NCI-H748 treated with DMSO at 0.1 percent for 48 hours (cell line): ENCODE results near the gene RFX3.

Experiments used
- DNase-seq: peaks from one replicate; lab custom pipeline; 2025; lab: John Stamatoyannopoulos, UW

RFX3 gene

DNA sequence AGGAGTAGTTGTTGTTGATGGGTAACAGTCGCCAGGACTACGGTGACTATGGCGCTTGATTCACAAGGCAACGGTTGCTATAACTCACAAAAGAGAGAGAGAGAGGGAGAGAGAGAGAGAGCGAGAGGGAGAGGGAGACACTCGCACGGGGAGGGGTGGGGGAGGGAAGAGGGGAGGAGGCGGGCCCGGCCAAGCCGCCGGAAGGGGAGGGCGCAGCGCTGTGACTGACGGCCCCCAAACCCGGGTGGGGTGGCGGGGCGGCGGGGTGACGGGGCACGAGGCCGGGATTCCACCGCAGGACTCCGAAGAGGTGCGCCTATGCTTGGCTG, at the start of gene RFX3:
Gene RFX3 (minus strand): TSS at position 166 of the 329 bp plus-strand sequence. CDS start 130,413 bp downstream, outside the sequence.
- peak; percentile 82 for DNase-seq

DNA sequence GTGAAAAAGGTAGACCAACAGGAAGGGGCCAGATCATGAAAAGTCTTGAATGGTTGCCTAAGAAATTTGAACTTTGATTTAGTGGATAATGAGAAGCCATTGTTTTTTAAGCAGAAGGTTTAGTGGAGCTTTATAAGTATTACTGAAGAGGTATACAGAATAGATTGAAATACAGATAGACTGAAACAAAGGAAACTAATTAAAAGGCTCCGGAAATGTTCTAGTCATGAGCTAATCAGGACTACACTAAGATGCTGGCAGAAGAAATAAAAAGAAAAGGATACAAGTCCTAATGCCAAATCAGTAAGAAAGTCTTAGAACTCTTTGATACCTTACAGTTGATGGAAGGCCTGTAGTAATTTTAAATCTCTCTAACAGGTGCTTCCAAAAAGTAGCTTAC, 45.7 kb upstream of the RFX3 start:
- DNase-seq: no peak

DNA sequence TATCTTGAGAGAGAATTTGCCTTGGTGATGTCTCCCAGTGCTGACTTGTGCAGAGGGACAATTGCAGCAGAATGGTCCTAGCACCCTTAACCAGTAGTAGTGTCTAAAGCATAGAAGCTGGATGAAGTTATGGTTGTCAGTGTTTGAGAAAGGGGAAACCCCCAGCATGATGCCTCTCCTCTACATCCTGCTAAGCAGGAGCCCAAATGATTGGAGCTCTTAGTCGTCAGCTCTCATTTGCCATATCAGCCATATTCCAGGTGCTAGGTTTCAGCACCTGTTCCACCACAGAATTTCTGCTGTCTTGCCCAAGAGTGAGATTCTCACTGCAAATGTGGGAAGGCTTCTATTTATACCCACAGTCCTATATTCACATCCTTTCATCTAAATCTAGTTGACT, 43.7 kb upstream of the RFX3 start:
- DNase-seq: no peak

DNA sequence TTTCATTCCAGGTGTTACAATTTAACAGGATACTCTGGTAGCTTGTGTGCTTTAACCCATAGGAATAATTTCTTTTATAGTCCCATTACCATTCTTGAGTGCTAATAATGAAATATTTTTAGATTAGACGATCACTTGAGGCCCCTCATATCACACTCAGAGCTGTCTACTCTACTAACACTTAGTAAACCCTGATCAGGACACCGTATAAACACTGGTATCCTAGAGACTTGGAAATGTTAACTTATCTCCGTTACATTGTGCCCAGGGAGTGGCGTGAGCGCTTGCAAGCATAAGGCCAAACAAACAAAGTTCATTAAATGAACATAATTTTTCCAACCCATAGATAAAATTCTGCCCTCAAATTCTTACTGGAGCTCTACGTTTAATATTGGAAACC, 42.2 kb upstream of the RFX3 start:
- no peak for DNase-seq

DNA sequence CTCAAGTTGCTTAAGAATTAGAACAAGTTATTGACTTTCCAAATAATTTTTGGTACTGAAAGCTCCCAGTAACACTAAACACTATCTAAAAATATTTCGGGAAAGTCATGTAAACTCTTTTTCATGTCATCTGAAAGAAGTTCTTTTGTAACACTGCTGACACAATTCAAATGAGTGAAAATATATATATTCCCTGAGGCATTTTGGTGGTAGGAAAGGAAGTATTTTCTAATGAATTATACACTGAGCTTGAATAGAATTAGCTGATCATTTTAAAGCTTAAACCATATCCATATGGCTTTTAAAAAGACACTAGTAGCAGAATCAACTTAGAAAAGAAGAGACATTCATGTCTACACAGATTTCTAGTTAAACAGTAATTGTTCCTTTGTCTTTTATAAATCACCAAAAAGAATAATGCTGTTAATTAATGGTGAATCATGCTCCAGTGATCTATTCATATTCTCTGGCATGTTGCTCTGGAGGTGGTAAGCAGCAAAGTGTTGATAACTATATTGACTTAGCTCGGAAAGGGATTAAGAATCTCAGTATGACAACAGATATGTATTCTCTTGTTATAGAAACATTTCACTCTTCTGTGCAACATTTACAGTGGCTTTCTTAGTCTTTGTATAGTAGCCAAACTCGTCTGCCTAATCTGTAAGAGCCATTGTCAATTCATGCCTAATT, 27.4 kb upstream of the RFX3 start:
- peak; percentile 59 for DNase-seq

DNA sequence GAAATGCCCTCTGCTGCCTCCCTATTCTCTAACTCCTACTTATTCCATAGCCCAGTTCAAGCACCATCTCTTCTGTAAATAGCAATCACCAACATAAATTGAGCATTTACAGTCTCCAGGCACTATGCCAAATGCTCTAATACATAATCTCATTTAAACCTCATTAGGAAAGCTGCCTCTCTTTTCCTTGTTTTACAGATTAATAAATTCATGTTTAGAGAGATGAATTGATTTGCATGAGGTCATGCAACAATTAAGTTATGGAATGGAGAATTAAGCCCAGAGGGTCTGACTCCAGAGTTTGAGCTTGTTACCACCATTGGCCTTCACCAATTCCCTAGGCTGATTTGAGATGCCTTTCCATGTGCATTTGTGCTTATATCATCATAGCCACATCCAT, 23.4 kb upstream of the RFX3 start:
- no peak for DNase-seq

DNA sequence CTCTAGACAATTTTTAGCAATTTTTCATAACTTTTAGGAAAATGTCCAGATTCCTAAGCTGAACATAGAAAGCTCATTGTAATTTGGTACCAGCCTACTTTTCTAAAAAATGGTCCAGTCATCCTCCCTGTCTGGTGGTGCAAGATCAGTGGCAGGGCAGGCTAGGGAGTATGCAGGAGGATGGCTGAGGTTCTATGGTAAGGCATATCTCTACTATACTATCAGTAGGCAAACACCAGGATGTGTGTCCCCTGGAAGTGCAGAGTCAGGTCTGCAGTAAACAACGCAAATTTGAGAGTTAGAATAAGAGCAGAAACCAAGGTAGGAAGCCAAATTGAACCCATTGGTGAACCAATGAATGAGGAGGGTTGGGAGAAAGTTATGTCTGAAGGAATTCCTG, 22.8 kb upstream of the RFX3 start:
- no peak for DNase-seq

DNA sequence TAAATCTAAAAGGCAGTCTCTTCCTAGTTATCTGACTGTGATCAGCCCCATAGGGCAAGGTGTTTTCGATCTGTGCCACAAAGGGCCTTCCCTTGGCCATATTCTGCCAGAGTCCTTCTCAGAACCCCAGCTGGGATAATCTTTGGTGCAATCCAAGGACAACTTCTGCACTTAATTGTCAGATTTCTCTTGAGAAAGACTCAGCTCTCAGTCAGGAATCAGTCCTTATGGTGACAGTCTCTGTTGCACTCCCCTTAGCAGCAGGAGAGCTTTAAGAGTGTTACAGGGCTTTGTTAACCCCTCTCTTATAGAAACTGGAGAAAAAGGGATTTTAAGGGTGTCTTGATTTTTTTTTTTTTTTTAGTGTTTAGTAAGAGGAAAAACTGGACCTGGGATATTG, 15.4 kb upstream of the RFX3 start:
- DNase-seq: no peak

DNA sequence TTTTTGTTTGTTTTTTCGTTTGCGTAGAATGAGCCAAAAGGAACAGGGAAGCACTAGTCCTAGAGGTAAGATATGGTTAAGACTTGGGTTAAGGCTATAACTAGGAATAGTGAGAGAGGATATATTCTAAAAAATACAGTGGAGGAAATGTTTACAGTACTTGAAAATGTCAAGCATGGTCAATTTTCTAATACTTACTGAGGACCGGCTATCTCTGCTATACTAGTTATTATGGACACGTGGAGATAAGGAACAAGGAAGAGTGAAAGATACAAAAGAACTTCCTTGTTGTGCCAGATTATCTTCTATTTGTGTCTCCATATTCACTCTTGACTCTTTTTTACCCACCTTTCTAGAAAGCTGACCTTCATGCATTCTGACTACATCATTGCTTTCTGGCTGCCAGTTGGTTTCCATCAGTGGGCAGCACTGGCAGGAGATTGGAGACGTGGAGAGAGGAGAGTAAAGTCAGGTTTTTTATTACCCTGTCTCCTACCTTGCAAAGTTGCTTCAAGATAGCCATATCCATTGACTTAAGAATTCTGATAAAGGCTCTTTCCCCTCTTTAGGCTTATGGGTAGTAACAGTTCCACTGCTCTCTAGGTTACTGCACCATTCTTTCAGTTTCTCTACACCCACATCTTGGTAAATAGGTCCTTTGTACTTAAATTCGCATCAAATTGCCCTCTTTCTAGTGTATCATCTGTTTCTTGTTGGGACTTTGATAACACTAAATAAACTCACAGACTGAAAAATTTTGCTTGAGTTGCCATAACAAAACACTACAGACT, 9.0 kb upstream of the RFX3 start:
- no peak for DNase-seq

DNA sequence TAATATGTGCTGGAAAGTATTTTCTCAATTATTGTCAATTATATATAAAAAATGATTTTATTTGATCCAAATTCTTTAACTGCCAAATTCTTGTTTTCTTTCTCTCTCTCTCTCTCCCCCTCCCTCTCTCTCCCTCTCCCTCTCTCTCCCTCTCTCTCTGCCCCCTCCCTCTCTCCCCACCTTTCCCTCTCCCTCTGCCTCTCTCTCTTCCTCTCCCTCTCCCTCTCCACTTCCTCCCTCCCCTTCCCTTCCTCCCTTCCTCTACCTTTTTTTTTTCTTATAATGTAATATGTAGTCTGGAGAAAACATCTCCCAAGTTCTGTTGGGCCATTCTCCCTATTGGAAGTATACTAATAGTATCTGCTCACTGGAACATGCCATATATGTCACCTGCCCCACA, 6.4 kb upstream of the RFX3 start:
- DNase-seq: no peak

DNA sequence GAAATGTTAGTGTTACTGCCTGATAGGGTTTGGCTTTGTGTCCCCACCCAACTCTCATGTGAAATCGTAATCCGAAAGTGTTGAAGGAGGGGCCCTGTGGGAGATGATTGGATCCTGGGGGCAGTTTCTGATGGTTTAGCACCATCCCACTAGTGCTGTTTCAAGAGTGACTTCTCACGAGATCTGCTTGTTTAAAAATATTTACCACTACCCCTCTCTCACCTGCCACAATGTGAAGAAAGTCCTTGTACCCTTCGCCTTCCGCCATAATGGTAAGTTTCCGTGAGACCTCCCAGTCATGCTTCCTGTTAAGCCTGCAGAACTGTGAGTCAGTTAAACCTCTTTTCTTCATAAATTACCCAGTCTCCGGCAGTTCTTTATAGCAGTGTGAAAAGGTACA, 2.6 kb upstream of the RFX3 start:
- DNase-seq: peak; percentile 79

DNA sequence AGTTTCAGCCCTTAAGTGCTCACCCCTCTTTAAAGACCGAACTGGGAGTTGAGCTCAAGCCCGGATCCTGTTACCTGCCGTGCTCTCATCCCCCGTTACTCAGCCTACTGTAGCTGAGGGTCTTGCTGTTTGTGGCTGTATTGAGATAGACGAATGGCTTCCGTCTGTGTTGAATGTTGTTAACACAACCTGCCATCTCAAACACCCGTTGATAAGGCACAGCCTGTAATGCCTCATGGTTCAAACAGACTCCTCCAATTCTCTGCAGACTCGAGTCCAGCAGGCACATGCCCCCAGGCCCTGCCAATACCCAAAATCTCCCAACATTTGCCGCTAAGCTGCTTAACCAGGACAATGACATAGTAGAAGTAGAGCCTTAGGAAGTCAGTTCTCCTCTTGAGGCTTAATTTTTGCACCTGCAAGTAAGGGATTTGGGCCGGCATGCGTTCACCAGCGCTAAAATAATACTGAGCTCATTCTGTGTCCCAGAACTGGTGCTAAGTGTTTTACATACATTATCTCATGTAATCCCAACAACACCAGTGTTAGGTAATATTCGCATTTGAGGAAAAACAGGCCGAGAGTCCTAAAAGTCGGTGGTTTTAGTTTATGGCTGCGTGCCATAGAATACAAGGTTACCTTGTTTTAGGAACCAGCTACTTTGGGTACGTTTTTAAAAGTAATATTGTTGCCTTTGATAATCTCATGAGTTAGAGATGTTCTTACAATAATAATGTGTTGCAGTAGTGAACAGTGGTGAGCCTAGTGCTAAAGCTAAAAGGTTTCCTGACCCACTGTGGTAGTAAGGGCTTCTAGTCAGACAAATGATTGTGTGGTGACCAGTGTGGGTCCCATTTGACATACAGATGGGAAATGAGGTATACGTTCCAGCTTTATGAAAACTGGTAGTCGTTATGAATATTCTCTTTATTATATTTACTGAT, 1.5 kb upstream of the RFX3 start:
- peak; percentile 77 for DNase-seq

DNA sequence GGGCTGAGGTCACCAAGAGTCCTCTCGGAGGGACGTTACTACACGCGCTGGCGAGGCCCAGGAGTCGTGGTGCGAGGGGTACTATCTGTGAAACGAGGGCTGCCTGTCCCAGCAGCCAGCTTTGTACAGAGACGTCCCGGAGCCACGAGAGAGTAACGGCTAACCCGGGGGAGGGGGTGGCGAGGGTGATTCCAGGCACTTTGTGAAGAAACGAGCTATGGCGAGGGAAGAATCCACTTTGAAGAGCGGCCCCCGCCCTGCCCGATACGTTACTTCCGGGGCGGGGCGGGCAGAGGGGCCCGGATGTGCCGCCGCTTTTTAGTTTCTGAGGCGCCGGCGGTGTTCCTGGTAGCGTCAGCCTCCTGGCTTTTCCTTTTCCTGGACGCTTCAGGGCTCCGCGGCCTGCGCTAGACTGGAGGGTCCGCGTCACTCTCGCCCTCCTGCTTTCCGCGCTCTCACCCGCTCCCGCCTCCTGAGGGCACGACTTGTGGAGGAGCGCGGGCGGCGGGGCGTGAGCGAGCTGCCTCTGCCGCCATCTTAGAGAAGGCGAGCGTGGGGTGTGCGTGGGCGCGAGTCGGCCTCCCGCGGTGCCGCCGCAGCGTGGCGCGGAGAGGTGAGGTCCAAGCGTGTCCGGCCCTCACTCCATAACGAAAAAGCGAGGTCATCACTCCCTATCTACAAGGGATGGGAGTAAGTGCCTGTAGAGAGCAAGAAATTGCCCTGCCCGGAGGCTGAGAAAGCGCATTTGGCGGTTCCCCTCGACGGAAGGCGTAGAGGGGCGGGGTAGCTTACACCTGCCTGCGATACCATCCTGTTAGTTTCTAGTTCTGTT, 580 bp upstream of the RFX3 start:
- DNase-seq: peak; percentile 87

DNA sequence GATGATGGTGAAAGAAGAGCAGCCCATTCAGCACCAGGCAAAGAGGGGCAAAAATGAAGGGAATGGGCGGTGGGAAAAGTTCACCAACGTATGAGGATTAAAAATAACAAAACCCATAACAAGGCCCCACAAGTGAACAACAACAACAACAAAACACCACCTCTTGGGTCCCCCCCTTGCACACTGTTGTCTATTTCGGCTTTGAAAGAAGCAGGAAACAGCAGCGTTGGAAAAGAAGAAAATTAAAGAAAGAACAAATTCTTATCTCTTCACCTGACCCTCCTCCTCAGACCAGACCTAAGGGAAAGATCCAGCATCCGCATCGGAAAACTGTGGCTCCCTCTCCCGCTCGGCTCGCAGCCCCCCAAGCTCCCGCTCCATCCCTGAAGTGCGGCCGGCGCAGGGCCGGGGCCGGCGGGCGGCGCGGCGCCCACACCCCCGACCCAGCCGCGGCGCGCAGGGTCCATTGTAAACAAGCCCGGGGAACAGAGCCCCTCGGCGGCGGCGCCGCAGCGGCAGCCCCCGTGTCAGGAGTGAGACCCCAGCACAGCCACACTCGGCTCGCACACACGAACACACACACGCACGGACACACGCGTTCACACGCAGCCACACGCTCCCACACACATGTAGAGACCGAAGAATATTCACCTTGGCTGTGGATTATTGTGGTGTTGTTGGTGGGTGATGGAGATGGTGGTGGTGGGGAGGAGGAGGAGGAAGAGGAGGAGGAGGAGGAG, 535 bp downstream of the RFX3 start:
- DNase-seq: no peak

DNA sequence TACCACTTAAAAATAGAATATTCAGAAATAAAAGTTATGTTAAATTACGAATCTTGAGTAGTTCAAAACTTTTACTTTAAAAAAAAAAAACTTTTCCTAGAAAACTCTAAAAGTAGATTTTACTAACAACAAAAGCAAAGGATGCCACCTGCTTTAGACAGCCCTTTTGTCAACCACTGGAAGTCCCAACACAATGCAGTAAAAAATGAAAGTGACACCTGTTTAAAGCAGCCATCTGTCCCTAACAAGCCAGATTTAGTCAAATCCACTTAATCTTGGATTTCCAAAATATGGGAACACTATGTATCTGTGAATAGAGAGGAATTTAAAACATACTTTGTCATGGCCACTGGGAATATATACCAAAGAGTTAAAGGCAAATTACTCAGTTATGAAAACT, 3.8 kb downstream of the RFX3 start:
- no peak for DNase-seq

DNA sequence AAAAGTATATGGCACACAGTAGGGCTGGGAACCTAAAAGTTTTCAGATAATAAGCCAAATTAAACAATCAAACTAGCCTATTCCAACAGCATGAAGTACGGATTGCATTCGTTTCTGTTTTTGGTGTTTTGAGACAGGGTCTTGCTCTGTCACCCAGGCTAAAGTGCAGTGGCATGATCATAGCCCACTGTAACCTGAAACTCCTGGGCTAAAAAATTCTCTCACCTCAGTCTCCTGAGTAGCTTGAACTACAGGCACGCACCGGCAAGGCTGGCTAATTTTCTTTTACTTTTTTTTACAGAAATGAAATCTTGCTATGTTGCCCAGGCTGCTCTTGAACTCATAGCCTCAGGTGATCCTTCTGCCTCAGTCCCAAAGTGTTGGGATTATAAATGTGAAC, 5.2 kb downstream of the RFX3 start:
- DNase-seq: no peak

DNA sequence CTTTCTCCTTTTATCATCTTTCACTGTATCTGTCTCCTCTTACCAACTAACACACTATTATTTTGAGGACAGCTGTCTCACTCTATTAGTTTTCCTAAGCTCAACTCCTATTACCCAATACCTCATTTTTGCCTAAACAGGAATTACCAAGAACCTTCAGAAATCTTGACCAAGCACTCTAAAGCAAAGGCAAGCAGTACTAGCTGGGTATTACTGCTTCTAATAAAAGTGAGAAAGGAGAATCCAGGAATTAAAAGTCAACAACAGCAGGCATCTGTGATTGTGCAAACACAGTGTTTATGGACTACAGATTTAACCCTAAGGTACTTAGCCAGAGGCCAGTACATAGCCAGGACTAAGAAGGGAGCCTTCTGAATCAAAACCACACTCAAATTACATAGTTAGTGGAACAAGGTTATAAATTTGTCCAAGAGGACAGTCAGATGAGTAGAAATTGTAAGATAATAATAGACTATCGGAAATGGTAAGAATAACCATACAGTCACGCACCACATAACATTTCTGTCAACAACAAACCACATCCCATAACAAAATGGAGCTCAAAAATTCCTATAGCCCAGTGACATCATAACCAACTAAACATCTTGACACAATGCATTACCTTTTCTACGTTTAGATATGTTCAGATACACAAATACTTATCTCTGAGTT, 8.3 kb downstream of the RFX3 start:
- DNase-seq: no peak

DNA sequence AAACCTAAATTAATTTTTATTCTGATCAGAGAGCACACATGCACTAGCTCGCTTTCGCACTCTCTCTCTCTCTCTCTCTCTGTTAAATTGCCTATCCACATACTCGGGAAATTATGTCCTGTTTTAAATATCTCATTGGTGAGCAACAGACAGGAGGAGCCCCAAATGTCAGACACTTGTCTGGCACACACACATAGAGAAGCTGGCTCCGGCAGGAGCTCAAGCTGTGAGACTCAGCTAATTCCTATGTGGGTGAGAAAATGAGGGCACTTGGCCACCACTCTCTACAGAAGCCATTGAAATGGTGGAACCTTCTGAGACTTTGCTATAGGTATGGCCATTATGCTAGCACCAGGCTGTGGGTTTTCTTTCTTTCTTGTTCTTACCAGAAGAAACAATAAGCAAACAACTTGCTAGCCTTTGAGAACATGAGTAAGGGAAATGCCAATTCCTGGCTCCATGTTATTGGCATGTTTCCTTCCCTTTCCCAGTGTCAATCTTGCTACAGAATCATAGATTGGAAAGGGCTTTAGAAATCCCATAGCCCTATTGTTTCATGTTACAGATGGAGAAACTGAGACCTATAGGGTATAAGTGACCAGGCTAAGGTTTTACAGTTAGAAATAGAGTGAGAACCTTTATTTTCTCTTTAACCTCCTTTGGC, 9.0 kb downstream of the RFX3 start:
- no peak for DNase-seq

DNA sequence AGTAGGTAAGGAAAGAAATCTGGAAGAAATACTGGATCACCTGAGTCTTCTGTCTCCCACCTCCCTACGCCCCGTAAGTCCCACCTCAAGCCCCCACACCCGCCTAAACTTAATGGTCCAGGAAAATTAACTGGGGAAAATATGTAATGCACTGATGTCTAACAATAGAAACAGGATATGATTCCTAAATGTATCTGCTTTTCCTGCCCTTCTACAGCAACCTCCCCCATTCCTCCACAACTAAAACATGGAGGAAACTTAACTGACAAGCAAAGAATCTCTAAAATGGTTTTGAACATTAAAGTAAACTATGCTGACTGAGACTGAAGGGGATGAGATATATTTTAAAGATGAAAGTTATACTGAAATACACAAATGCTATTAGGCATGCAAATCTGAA, 10.4 kb downstream of the RFX3 start:
- no peak for DNase-seq

DNA sequence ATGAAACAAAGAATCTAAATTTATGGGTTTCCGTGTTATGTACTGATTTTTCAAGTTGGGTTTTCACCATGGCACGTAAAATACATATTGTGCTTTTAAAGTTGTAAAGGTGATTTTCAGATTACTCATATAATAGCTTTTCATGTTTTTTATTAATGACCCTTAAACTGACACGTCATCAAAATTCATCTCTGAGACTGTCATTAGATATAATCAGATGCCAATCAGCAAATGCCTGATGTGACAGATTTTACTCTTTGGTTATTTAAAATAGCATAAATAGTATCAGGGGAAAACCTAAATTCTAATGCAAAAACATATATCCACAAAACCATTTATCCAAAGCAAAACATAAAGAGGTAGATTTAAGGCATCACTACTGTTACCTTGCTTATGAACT, 11.0 kb downstream of the RFX3 start:
- DNase-seq: no peak
